ENCODE results near the gene LEMD3.

Gene LEMD3

GRCh38 chr12:65169320-65170208 lies at the start of gene LEMD3:
Gene LEMD3 (plus strand): TSS chr12:65169583. CDS start chr12:65169597, 14 bp downstream.
- Histone ChIP-seq H3K36me3 (ENCODE audit: insufficient read depth, low read length) (no peaks in the 10 kb centered on the region), H3K4me2 (ENCODE audit: low read depth, low read length, poor library complexity, severe bottlenecking) (peak within 1 kb of the TSS; percentile 86), H3K9me2 (replicated peaks; ENCODE audit: low read depth, low read length) (no peaks in the 10 kb centered on the region), H2AFZ (ENCODE audit: low read length) (peak within 1 kb of the TSS; percentile 98), H3K4me1 (ENCODE audit: insufficient read depth, low read length, poor library complexity, severe bottlenecking) (peaks cover 28% of the 10 kb centered on the region), H4K20me1 (ENCODE audit: insufficient read depth, low read length, poor library complexity, severe bottlenecking) (peaks cover 43% of the 10 kb centered on the region), H3K79me2 (ENCODE audit: insufficient read depth, low read length) (peaks cover 63% of the 10 kb centered on the region), H3K9ac (ENCODE audit: low read depth, low read length, poor library complexity, severe bottlenecking) (peak within 1 kb of the TSS; percentile 90), H3K9me3 (ENCODE audit: insufficient read depth, low read depth, low read length) (no peaks in the 10 kb centered on the region), H3K27me3 (ENCODE audit: insufficient read depth, low read length, poor library complexity, severe bottlenecking) (peaks cover 4% of the 10 kb centered on the region), H3F3A (ENCODE audit: low read depth) (no peaks in the 10 kb centered on the region), H3K4me3 (ENCODE audit: low read length, poor library complexity, severe bottlenecking) (peak within 1 kb of the TSS; percentile 84)
- TF ChIP-seq EZH2phosphoT487 (IDR thresholded peaks at IDR 0.05; ENCODE audit: borderline replicate concordance) (no peak), CTCF (conservative IDR thresholded peaks at IDR 0.05; ENCODE audit: low read length) (no peak)

GRCh38 chr12:65121049-65121955 lies 48.1 kb upstream of the LEMD3 start, which contains the start of gene WIF1:
Gene WIF1 (minus strand): TSS chr12:65121305. CDS start chr12:65121191, 114 bp downstream.
- Histone ChIP-seq H3K4me2 (ENCODE audit: low read depth, low read length, poor library complexity, severe bottlenecking) (no peak within 1 kb of the TSS), H3K36me3 (ENCODE audit: insufficient read depth, low read length) (no peaks in the 10 kb centered on the region), H3F3A (ENCODE audit: low read depth) (no peaks in the 10 kb centered on the region), H3K9me3 (ENCODE audit: insufficient read depth, low read depth, low read length) (no peaks in the 10 kb centered on the region), H3K9ac (ENCODE audit: low read depth, low read length, poor library complexity, severe bottlenecking) (no peak within 1 kb of the TSS), H3K27me3 (ENCODE audit: insufficient read depth, low read length, poor library complexity, severe bottlenecking) (no peaks in the 10 kb centered on the region), H3K4me3 (ENCODE audit: low read length, poor library complexity, severe bottlenecking) (no peak within 1 kb of the TSS), H3K4me1 (ENCODE audit: insufficient read depth, low read length, poor library complexity, severe bottlenecking) (no peaks in the 10 kb centered on the region), H3K9me2 (replicated peaks; ENCODE audit: low read depth, low read length) (no peaks in the 10 kb centered on the region), H2AFZ (ENCODE audit: low read length) (no peak within 1 kb of the TSS), H4K20me1 (ENCODE audit: insufficient read depth, low read length, poor library complexity, severe bottlenecking) (no peaks in the 10 kb centered on the region), H3K79me2 (ENCODE audit: insufficient read depth, low read length) (no peaks in the 10 kb centered on the region)
- TF ChIP-seq CTCF (conservative IDR thresholded peaks at IDR 0.05; ENCODE audit: low read length) (peak; percentile 32; the same call in 1 of the 2 replicates), EZH2phosphoT487 (IDR thresholded peaks at IDR 0.05; ENCODE audit: borderline replicate concordance) (no peak)

GRCh38 chr12:65121956-65122469 lies 47.4 kb upstream of the LEMD3 start:
- H4K20me1 ChIP-seq (ENCODE audit: insufficient read depth, low read length, poor library complexity, severe bottlenecking), result no peaks in the 10 kb centered on the region
- no peaks in the 10 kb centered on the region for H3K36me3 ChIP-seq (ENCODE audit: insufficient read depth, low read length)
- H3K79me2 ChIP-seq (ENCODE audit: insufficient read depth, low read length), result no peaks in the 10 kb centered on the region
- H3K9ac ChIP-seq (ENCODE audit: low read depth, low read length, poor library complexity, severe bottlenecking), result no peak overlapping the region
- TF ChIP-seq CTCF (conservative IDR thresholded peaks at IDR 0.05; ENCODE audit: low read length) (no peak), EZH2phosphoT487 (IDR thresholded peaks at IDR 0.05; ENCODE audit: borderline replicate concordance) (no peak)
- H3K9me3 ChIP-seq (ENCODE audit: insufficient read depth, low read depth, low read length), result no peaks in the 10 kb centered on the region
- H3F3A ChIP-seq (ENCODE audit: low read depth), result no peaks in the 10 kb centered on the region
- H3K27me3 ChIP-seq (ENCODE audit: insufficient read depth, low read length, poor library complexity, severe bottlenecking), result no peaks in the 10 kb centered on the region
- H3K9me2 ChIP-seq (replicated peaks; ENCODE audit: low read depth, low read length), result no peaks in the 10 kb centered on the region
- H3K4me3 ChIP-seq (ENCODE audit: low read length, poor library complexity, severe bottlenecking), result no peak overlapping the region
- no peak overlapping the region for H3K4me2 ChIP-seq (ENCODE audit: low read depth, low read length, poor library complexity, severe bottlenecking)
- H3K4me1 ChIP-seq (ENCODE audit: insufficient read depth, low read length, poor library complexity, severe bottlenecking), result no peaks in the 10 kb centered on the region
- no peak overlapping the region for H2AFZ ChIP-seq (ENCODE audit: low read length)
